GM12878 (cell line): Measurements from ENCODE around the gene EXOSC10. TPM values are rescaled to one million over a fixed set of nuclear protein-coding genes. Genes with fewer than 3 reads are reported as not detected.

Experiments
- ATAC-seq: fragments of 200-7000 bp; cut with Tn5 transposase; 3 replicates; pipeline ENCODE4 v1.9.1; 2020; ENCODE audit warnings: mild to moderate bottlenecking, moderate library complexity
- BruUV-seq: library from RNA; stranded (reverse); fragments of 400-500 nt; replicated peaks from 2 replicates; lab custom pipeline; 2021; lab: Mats Ljungman, UMichigan
- CTCF ChIA-PET: fragments of 300-600 bp; sonication (Branson Sonifier 250); formaldehyde crosslinking; extraction: SDS; loops from one replicate; lab custom pipeline; 2021; ENCODE audit warnings: inconsistent platforms; lab: Yijun Ruan, JAX
- POLR2A ChIA-PET: fragments of 350-600 bp; formaldehyde crosslinking; extraction: SDS; loops from one replicate; lab custom pipeline; 2021; ENCODE audit warnings: inconsistent platforms; lab: Charles Lee
- RAD21 ChIA-PET: fragments of 300-600 bp; sonication (Branson Sonifier 250); formaldehyde crosslinking; loops from one replicate; lab custom pipeline; 2023; ENCODE audit warnings: antibody characterized with exemption; ENCODE audit not compliant: unreplicated experiment; lab: Charles Lee
- SMC1A ChIA-PET: fragments of 300-600 bp; sonication (Branson Sonifier 250); formaldehyde crosslinking; loops from one replicate; lab custom pipeline; 2023; ENCODE audit not compliant: unreplicated experiment, uncharacterized antibody; lab: Charles Lee
- DNase-seq: peaks from one replicate; pipeline ENCODE4 v3.0.0-alpha.2; 2011; ENCODE audit warnings: low read depth, low spot score
- FAIRE-seq: peaks from 3 replicates; lab custom pipeline; 2011; peaks lifted over from hg19 to GRCh38; lab: Jason Lieb, UNC
- H2AFZ ChIP-seq: 2 replicates; pipeline ENCODE4 v1.6.0; 2011; ENCODE audit warnings: low read depth, low read length, control low read depth; ENCODE audit not compliant: control insufficient read depth
- H3K27ac ChIP-seq: 2 replicates; pipeline ENCODE4 v1.5.1; 2011; ENCODE audit warnings: control low read depth; ENCODE audit not compliant: control insufficient read depth, insufficient read depth
- H3K27me3 ChIP-seq, 2 experiments: replicated peaks in 1 of 2; 2 replicates each; pipeline versions ENCODE4 v1.6.0 to v1.6.1; 2011; ENCODE audit warnings: low read length in 1 of 2; ENCODE audit not compliant: control insufficient read depth in 2 of 2, insufficient read depth in 2 of 2
- H3K36me3 ChIP-seq, 2 experiments: 2 replicates each; pipeline ENCODE4 v1.5.1; 2011; ENCODE audit warnings: low read length in 1 of 2; ENCODE audit not compliant: control insufficient read depth in 2 of 2, insufficient read depth in 2 of 2
- H3K4me1 ChIP-seq: 2 replicates; pipeline ENCODE4 v1.6.1; 2011; ENCODE audit warnings: mild to moderate bottlenecking, low read length, moderate library complexity, mixed read lengths; ENCODE audit not compliant: control insufficient read depth, insufficient read depth
- H3K4me2 ChIP-seq: 2 replicates; pipeline ENCODE4 v1.6.0; 2011; ENCODE audit warnings: control low read depth; ENCODE audit not compliant: control insufficient read depth, insufficient read depth
- H3K4me3 ChIP-seq: fragments of 200-600 bp; sonication (generic); 2 replicates; pipeline ENCODE4 v1.5.1; 2016
- H3K79me2 ChIP-seq: 2 replicates; pipeline ENCODE4 v1.6.0; 2011; ENCODE audit warnings: low read length; ENCODE audit not compliant: control insufficient read depth, insufficient read depth
- H3K9ac ChIP-seq: 2 replicates; pipeline ENCODE4 v1.8.0; 2011; ENCODE audit warnings: low read length, control low read depth, mixed read lengths; ENCODE audit not compliant: control insufficient read depth, insufficient read depth
- H3K9me3 ChIP-seq: replicated peaks from 3 replicates; pipeline ENCODE4 v1.5.1; 2011; ENCODE audit warnings: mild to moderate bottlenecking, low read length; ENCODE audit not compliant: control insufficient read depth, insufficient read depth
- H4K20me1 ChIP-seq: 2 replicates; pipeline ENCODE4 v1.6.0; 2011; ENCODE audit not compliant: control insufficient read depth, insufficient read depth
- BCL11A ChIP-seq: IDR thresholded peaks from 2 replicates; pipeline ENCODE4 v1.6.1; 2011; ENCODE audit warnings: low read depth, low read length
- CBFB ChIP-seq: IDR thresholded peaks from 2 replicates; pipeline ENCODE4 v1.6.1; 2016; ENCODE audit warnings: antibody characterized with exemption, low read depth
- CREB1 ChIP-seq: IDR thresholded peaks from 2 replicates; pipeline ENCODE4 v1.6.1; 2012; ENCODE audit warnings: low read depth, mild to moderate bottlenecking, inconsistent platforms
- CTCF ChIP-seq, 3 experiments: IDR thresholded peaks in 2 of 3; conservative IDR thresholded peaks in 1 of 3; 2 replicates each; pipeline ENCODE4 v1.5.1; 2011; ENCODE audit warnings: low read depth in 3 of 3, low read length in 3 of 3, mild to moderate bottlenecking in 3 of 3, control low read depth in 2 of 3, moderate library complexity in 2 of 3, inconsistent platforms in 1 of 3, mixed read lengths in 1 of 3; ENCODE audit not compliant: control insufficient read depth in 2 of 3, insufficient read depth in 1 of 3; ENCODE audit errors: extremely low read depth in 1 of 3
- HDAC2 ChIP-seq: fragments of 200-600 bp; sonication (generic); IDR thresholded peaks from 2 replicates; pipeline ENCODE4 v1.6.1; 2017
- IKZF1 ChIP-seq: fragments of 450-650 bp; conservative IDR thresholded peaks from 2 replicates; pipeline ENCODE4 v1.6.1; 2017; ENCODE audit warnings: antibody characterized with exemption, mild to moderate bottlenecking
- IRF4 ChIP-seq: IDR thresholded peaks from 2 replicates; pipeline ENCODE4 v1.6.1; 2011; ENCODE audit warnings: low read depth, low read length
- JUNB ChIP-seq: IDR thresholded peaks from 2 replicates; pipeline ENCODE4 v1.6.1; 2016; ENCODE audit warnings: antibody characterized with exemption, mild to moderate bottlenecking
- KDM1A ChIP-seq: fragments of 200-600 bp; sonication (generic); IDR thresholded peaks from 2 replicates; pipeline ENCODE4 v1.6.1; 2016; ENCODE audit warnings: borderline replicate concordance
- MEF2A ChIP-seq: IDR thresholded peaks from 2 replicates; pipeline ENCODE4 v1.6.1; 2011; ENCODE audit warnings: low read depth, mild to moderate bottlenecking, low read length, moderate library complexity; ENCODE audit not compliant: insufficient read depth
- MTA2 ChIP-seq: fragments of 450-650 bp; IDR thresholded peaks from 2 replicates; pipeline ENCODE4 v1.6.1; 2016; ENCODE audit warnings: low read depth, mild to moderate bottlenecking, moderate library complexity
- PBX3 ChIP-seq: IDR thresholded peaks from 2 replicates; pipeline ENCODE4 v1.6.1; 2011; ENCODE audit warnings: mild to moderate bottlenecking, low read depth, low read length, moderate library complexity; ENCODE audit not compliant: insufficient replicate concordance
- PML ChIP-seq: IDR thresholded peaks from 2 replicates; pipeline ENCODE4 v1.6.1; 2012; ENCODE audit warnings: low read length, inconsistent platforms
- RAD21 ChIP-seq: IDR thresholded peaks from 2 replicates; pipeline ENCODE4 v1.6.1; 2011; ENCODE audit warnings: mild to moderate bottlenecking, low read depth, low read length, moderate library complexity; ENCODE audit not compliant: insufficient read depth
- SUPT20H ChIP-seq: IDR thresholded peaks from 2 replicates; pipeline ENCODE4 v1.6.1; 2011; ENCODE audit warnings: low read depth, mild to moderate bottlenecking, low read length, moderate library complexity, borderline replicate concordance; ENCODE audit not compliant: control insufficient read depth
- ZBTB11 ChIP-seq: fragments of 450-650 bp; formaldehyde crosslinking; IDR thresholded peaks from 2 replicates; pipeline ENCODE4 v1.5.0; 2022; ENCODE audit warnings: mild to moderate bottlenecking, missing genetic modification characterization
- ZNF207 ChIP-seq: fragments of 450-650 bp; IDR thresholded peaks from 2 replicates; pipeline ENCODE4 v1.6.1; 2014; ENCODE audit warnings: antibody characterized with exemption, mild to moderate bottlenecking, borderline replicate concordance
- WGBS: methylation state at CpG from one replicate; pipeline ENCODE4 v1.1.6; 2016; ENCODE audit warnings: low lambda C conversion rate; ENCODE audit not compliant: insufficient replicate concordance, insufficient coverage; ENCODE audit errors: missing lambda C conversion rate; 5-methylcytosine and 5-hydroxymethylcytosine counted together
- in situ Hi-C: fragments of 300-500 bp; cut with MboI; formaldehyde crosslinking; loops from 9 replicates; pipeline ENCODE4 v1.14.3; 2018; ENCODE audit warnings: mixed read lengths
- intact Hi-C: fragments of 100-400 bp; cut with micrococcal nuclease; formaldehyde crosslinking; loops from one replicate; pipeline ENCODE4 v1.14.2; 2022; ENCODE audit not compliant: unreplicated experiment
- polyA plus RNA-seq, 11 experiments: library from polyadenylated mRNA; depleted of rRNA in 4 of 11; unstranded in 6 of 11; stranded (reverse) in 5 of 11; fragments of >200 nt; fragmentation: Nextera tagmentation in 4 of 11; fragmentation: Illumina TruSeq in 1 of 11; extraction: Ambion mirVana in 4 of 11; extraction: Trizol in 1 of 11; gene quantifications; 1 replicate in 1 of 11; 2 replicates in 10 of 11; pipeline versions ENCODE4 v1.2.1 to v1.2.3, GENCODE V29; 2011 to 2016; ENCODE audit warnings: inconsistent platforms in 2 of 11, missing spikeins in 2 of 11, low read depth in 1 of 11
- total RNA-seq, 4 experiments: library from RNA; depleted of rRNA in 3 of 4; stranded (reverse); fragments of >200 nt in 3 of 4; fragmentation: Illumina TruSeq in 1 of 4; extraction: Trizol in 1 of 4; gene quantifications; 2 replicates each; pipeline versions ENCODE4 v1.2.1 to v1.2.3, GENCODE V29; 2013 to 2021

The EXOSC10 gene
- total and polyA plus RNA-seq, 10 of the 15 experiments (the other 5 are each of a cell fraction or from before 2014, with no cell fraction given) = 16.2 to 86.5 (median 66.4) TPM

- Histone ChIP-seq H3K9me3 (no peaks in the 10 kb centered on the region), H3K4me2 (peak overlapping the region; percentile 1; the same call in 1 of the 2 replicates), H3K4me3 (no peak overlapping the region), H3K9ac (peak overlapping the region; percentile 27; the same call in 1 of the 2 replicates), H3K79me2 (no peaks in the 10 kb centered on the region), H3K36me3 (peaks cover 39 to 40% of the 10 kb centered on the region in 2 experiments), H3K27me3 (no peaks in the 10 kb centered on the region), H3K27ac (peak overlapping the region; percentile 62), H3K4me1 (peaks cover 13% of the 10 kb centered on the region), H4K20me1 (no peaks in the 10 kb centered on the region), H2AFZ (no peak overlapping the region)
- ATAC-seq = peak; percentile 83
- SMC1A ChIA-PET = interaction anchor here (0.7 to 2.7 kb wide), 5 partner anchors 12 to 106 kb away, joined by 3 to 35 read pairs (median 5); partner anchors contain the start of gene EXOSC10
- CTCF ChIA-PET = interaction anchor here (0.7 to 6.3 kb wide), 8 partner anchors 9 to 578 kb away, joined by 3 to 57 read pairs (median 4); no protein-coding TSS in a partner anchor
- intact Hi-C loops (loop anchor here (1.0 kb wide), 1 partner anchor 35 kb away; no protein-coding TSS in a partner anchor), in situ Hi-C loops (no loop called here)
- peak; percentile 71 for FAIRE-seq
- 23% methylated on average over 13 of the region's 13 CpGs for WGBS
- POLR2A ChIA-PET = no interaction called here
- DNase-seq = no peak
- RAD21 ChIA-PET = interaction anchor here (1.1 to 4.6 kb wide), 2 partner anchors 11 to 35 kb away, joined by 4 to 52 read pairs; no protein-coding TSS in a partner anchor
- no TSS peak for BruUV-seq
- TF ChIP-seq HDAC2 = no peak
- TF ChIP-seq CREB1 = 0 out of 2 replicates have a peak, but pooled peaks have one; percentile 9
- TF ChIP-seq KDM1A = no peak
- peak; percentile 44; the same call in 1 of the 2 replicates for TF ChIP-seq JUNB
- TF ChIP-seq PML = no peak
- TF ChIP-seq IRF4 = peak; percentile 45; the same call in 1 of the 2 replicates
- peak; percentile 67; the same call in 1 of the 2 replicates for TF ChIP-seq MEF2A
- no peak for TF ChIP-seq ZBTB11 (CRISPR knock-in tag)
- no peak for TF ChIP-seq SUPT20H
- peak; percentile 43 to 53 (median 44); a peak in 5 of 6 replicates for TF ChIP-seq CTCF (IDR thresholded peaks at IDR 0.05 in 2 of 3, conservative IDR thresholded peaks at IDR 0.05 in 1 of 3; ENCODE audit: control insufficient read depth in 2 of 3, extremely low read depth in 1 of 3, insufficient read depth in 1 of 3, low read depth in 3 of 3, low read length in 3 of 3)
- no peak for TF ChIP-seq BCL11A
- TF ChIP-seq MTA2 = no peak
- no peak for TF ChIP-seq PBX3
- no peak for TF ChIP-seq IKZF1
- no peak for TF ChIP-seq ZNF207
- TF ChIP-seq CBFB = no peak
- TF ChIP-seq RAD21 = peak; percentile 64
Observed at GRCh38 chr1:11072216-11072917, 27.3 kb downstream of the EXOSC10 start.
